ENCODE measurements around the gene PCNX1.

- TF ChIP-seq POLR2AphosphoS5 (IDR thresholded peaks at IDR 0.05; ENCODE audit: borderline replicate concordance, low read depth, low read length) (no peak), EZH2 (IDR thresholded peaks at IDR 0.05) (no peak)
These were observed 12.4 kb upstream of the PCNX1 start for GRCh38 chr14:70894868-70895267.

All from SK-N-MC (cell line).